Smooth muscle cell (in vitro differentiated cells): ENCODE results near the gene IL20. TPM values are rescaled to one million over a fixed set of nuclear protein-coding genes. Genes with fewer than 3 reads are reported as not detected.

Experiments used
- DNase-seq: peaks from one replicate; lab custom pipeline; 2025; ENCODE audit not compliant: unreplicated experiment; lab: John Stamatoyannopoulos, UW
- H2AFZ ChIP-seq: fragments of 200-600 bp; sonication (generic); 2 replicates; pipeline ENCODE4 v1.6.0; 2016; ENCODE audit warnings: antibody characterized with exemption, low read depth, mild to moderate bottlenecking
- H3F3A ChIP-seq: fragments of 200-600 bp; sonication (generic); 2 replicates; pipeline ENCODE4 v1.6.0; 2017; ENCODE audit warnings: antibody characterized with exemption, low read depth
- H3K27ac ChIP-seq: fragments of 200-600 bp; sonication (generic); 2 replicates; pipeline ENCODE4 v1.5.1; 2016; ENCODE audit warnings: low read depth, mild to moderate bottlenecking
- H3K27me3 ChIP-seq: fragments of 200-600 bp; sonication (generic); 2 replicates; pipeline ENCODE4 v1.6.1; 2016; ENCODE audit warnings: low read depth, mild to moderate bottlenecking
- H3K36me3 ChIP-seq: fragments of 200-600 bp; sonication (generic); 2 replicates; pipeline ENCODE4 v1.5.1; 2016; ENCODE audit warnings: low read depth
- H3K4me1 ChIP-seq: fragments of 200-600 bp; sonication (generic); 2 replicates; pipeline ENCODE4 v1.5.1; 2016; ENCODE audit warnings: low read depth
- H3K4me2 ChIP-seq: fragments of 200-600 bp; sonication (generic); 2 replicates; pipeline ENCODE4 v1.6.0; 2016; ENCODE audit warnings: mild to moderate bottlenecking
- H3K4me3 ChIP-seq: fragments of 200-600 bp; sonication (generic); 2 replicates; pipeline ENCODE4 v1.5.1; 2016; ENCODE audit warnings: mild to moderate bottlenecking
- H3K79me2 ChIP-seq: fragments of 200-600 bp; sonication (generic); 2 replicates; pipeline ENCODE4 v1.6.0; 2016; ENCODE audit warnings: low read depth, mild to moderate bottlenecking
- H3K9ac ChIP-seq: fragments of 200-600 bp; sonication (generic); 2 replicates; pipeline ENCODE4 v1.6.0; 2016; ENCODE audit warnings: low read depth
- H3K9me3 ChIP-seq: fragments of 200-600 bp; sonication (generic); replicated peaks from 2 replicates; pipeline ENCODE4 v1.5.1; 2016; ENCODE audit warnings: low read depth
- H4K20me1 ChIP-seq: fragments of 200-600 bp; sonication (generic); 2 replicates; pipeline ENCODE4 v1.6.0; 2016; ENCODE audit warnings: low read depth
- CTCF ChIP-seq: fragments of 200-600 bp; sonication (generic); IDR thresholded peaks from 2 replicates; pipeline ENCODE4 v1.5.1; 2017; ENCODE audit warnings: borderline replicate concordance, mild to moderate bottlenecking, antibody characterized with exemption; ENCODE audit not compliant: insufficient read depth, poor library complexity, severe bottlenecking
- WGBS: methylation state at CpG from one replicate; pipeline ENCODE4 v1.1.7; 2016; ENCODE audit warnings: low lambda C conversion rate; 5-methylcytosine and 5-hydroxymethylcytosine counted together
- polyA plus RNA-seq: library from polyadenylated mRNA; unstranded; fragments of >200 nt; fragmentation: Nextera tagmentation; extraction: Ambion mirVana; gene quantifications from 2 replicates; pipeline ENCODE4 v1.2.1, GENCODE V29; 2016
- total RNA-seq: library from RNA; depleted of rRNA; stranded (reverse); fragments of >200 nt; gene quantifications from 2 replicates; pipeline ENCODE4 v1.2.3, GENCODE V29; 2014

Gene IL20
- total and polyA plus RNA-seq, 2 experiments from 2014 or later = not detected

GRCh38 chr1:206863266-206863665 lies 2.2 kb upstream of the IL20 start:
- no peaks in the 10 kb centered on the region for H3K79me2 ChIP-seq
- no peak overlapping the region for H3K9ac ChIP-seq
- no peaks in the 10 kb centered on the region for H3F3A ChIP-seq
- H3K4me1 ChIP-seq = no peaks in the 10 kb centered on the region
- no peak overlapping the region for H2AFZ ChIP-seq
- no peak for DNase-seq
- no peaks in the 10 kb centered on the region for H3K9me3 ChIP-seq
- H3K4me3 ChIP-seq = no peak overlapping the region
- H3K27me3 ChIP-seq = peaks cover 26% of the 10 kb centered on the region
- no peak for TF ChIP-seq CTCF
- no peaks in the 10 kb centered on the region for H3K36me3 ChIP-seq
- no peak overlapping the region for H3K27ac ChIP-seq
- WGBS = 71% methylated on average over 1 of the region's 1 CpG
- H3K4me2 ChIP-seq = no peak overlapping the region
- H4K20me1 ChIP-seq = no peaks in the 10 kb centered on the region

GRCh38 chr1:206866062-206866461 lies 639 bp downstream of the IL20 start:
- Histone ChIP-seq H3K36me3 (no peaks in the 10 kb centered on the region), H3K4me3 (no peak overlapping the region), H3K9me3 (no peaks in the 10 kb centered on the region), H4K20me1 (no peaks in the 10 kb centered on the region), H3K4me1 (no peaks in the 10 kb centered on the region), H3K27me3 (peaks cover 17% of the 10 kb centered on the region), H3K4me2 (no peak overlapping the region), H3K27ac (no peak overlapping the region), H3F3A (no peaks in the 10 kb centered on the region), H2AFZ (no peak overlapping the region), H3K9ac (no peak overlapping the region), H3K79me2 (no peaks in the 10 kb centered on the region)
- TF ChIP-seq CTCF = no peak
- DNase-seq = no peak
- WGBS = 58% methylated on average over 2 of the region's 2 CpGs

- Histone ChIP-seq H3K79me2 (no peaks in the 10 kb centered on the region), H3K4me2 (no peak overlapping the region), H4K20me1 (no peaks in the 10 kb centered on the region), H3K36me3 (no peaks in the 10 kb centered on the region), H3F3A (no peaks in the 10 kb centered on the region), H3K27me3 (peaks cover 10% of the 10 kb centered on the region), H3K4me1 (no peaks in the 10 kb centered on the region), H3K9me3 (no peaks in the 10 kb centered on the region), H3K27ac (no peak overlapping the region), H3K9ac (no peak overlapping the region), H3K4me3 (no peak overlapping the region), H2AFZ (no peak overlapping the region)
- no peak for DNase-seq
- TF ChIP-seq CTCF = no peak
- 88% methylated on average over 1 of the region's 1 CpG for WGBS
Measured at GRCh38 chr1:206867239-206867638, 1.8 kb downstream of the IL20 start.

GRCh38 chr1:206867716-206868115 lies 2.3 kb downstream of the IL20 start:
- Histone ChIP-seq H3K36me3 (no peaks in the 10 kb centered on the region), H3K4me3 (no peak overlapping the region), H3K4me1 (no peaks in the 10 kb centered on the region), H3K27me3 (peaks cover 7% of the 10 kb centered on the region), H3K79me2 (no peaks in the 10 kb centered on the region), H3K9me3 (no peaks in the 10 kb centered on the region), H2AFZ (no peak overlapping the region), H3K4me2 (no peak overlapping the region), H3F3A (no peaks in the 10 kb centered on the region), H3K9ac (no peak overlapping the region), H3K27ac (no peak overlapping the region), H4K20me1 (no peaks in the 10 kb centered on the region)
- TF ChIP-seq CTCF = no peak
- no peak for DNase-seq
